GM23338 (cell line): ENCODE results near the gene UTP4. TPM values are rescaled to one million over a fixed set of nuclear protein-coding genes. Genes with fewer than 3 reads are reported as not detected.

Source experiments
- ATAC-seq: fragments of 200-7000 bp; cut with Tn5 transposase; 3 replicates; pipeline ENCODE4 v1.9.1; 2020
- DNase-seq: peaks from one replicate; pipeline ENCODE4 v3.0.0-alpha.2; 2015; ENCODE audit warnings: low spot score
- H2AFZ ChIP-seq: fragments of 200-600 bp; sonication (generic); 2 replicates; pipeline ENCODE4 v1.8.0; 2016; ENCODE audit warnings: antibody characterized with exemption, mild to moderate bottlenecking, moderate library complexity
- H3F3A ChIP-seq: fragments of 200-600 bp; sonication (generic); replicated peaks from 2 replicates; pipeline ENCODE4 v1.8.0; 2017; ENCODE audit warnings: antibody characterized with exemption, mixed run types, low read depth
- H3K27ac ChIP-seq: fragments of 200-600 bp; sonication (generic); 2 replicates; pipeline ENCODE4 v1.6.1; 2016; ENCODE audit warnings: low read depth
- H3K27me3 ChIP-seq: fragments of 200-600 bp; sonication (generic); 2 replicates; pipeline ENCODE4 v1.8.0; 2016; ENCODE audit warnings: mild to moderate bottlenecking, mixed run types, moderate library complexity; ENCODE audit not compliant: insufficient read depth
- H3K36me3 ChIP-seq: fragments of 200-600 bp; sonication (generic); 2 replicates; pipeline ENCODE4 v1.8.0; 2016; ENCODE audit warnings: mild to moderate bottlenecking; ENCODE audit not compliant: insufficient read depth
- H3K4me1 ChIP-seq: fragments of 200-600 bp; sonication (generic); 2 replicates; pipeline ENCODE4 v1.8.0; 2016; ENCODE audit warnings: mild to moderate bottlenecking, moderate library complexity; ENCODE audit not compliant: insufficient read depth
- H3K4me2 ChIP-seq: fragments of 200-600 bp; sonication (generic); 2 replicates; pipeline ENCODE4 v1.7.1; 2017; ENCODE audit warnings: mixed run types
- H3K4me3 ChIP-seq: fragments of 200-600 bp; sonication (generic); 2 replicates; pipeline ENCODE4 v1.6.1; 2016; ENCODE audit warnings: mixed run types
- H3K79me2 ChIP-seq: fragments of 200-600 bp; sonication (generic); replicated peaks from 2 replicates; pipeline ENCODE4 v1.8.0; 2017; ENCODE audit warnings: mild to moderate bottlenecking; ENCODE audit not compliant: insufficient read depth
- H3K9me2 ChIP-seq: fragments of 200-600 bp; sonication (generic); 2 replicates; pipeline ENCODE4 v1.8.0; 2017; ENCODE audit not compliant: insufficient read depth
- H4K20me1 ChIP-seq: fragments of 200-600 bp; sonication (generic); replicated peaks from 2 replicates; pipeline ENCODE4 v1.8.0; 2017; ENCODE audit warnings: mild to moderate bottlenecking; ENCODE audit not compliant: insufficient read depth
- H3K27ac Mint-ChIP-seq: 2 replicates; pipeline ENCODE4 v1.8.0; 2020; ENCODE audit warnings: inconsistent platforms, mild to moderate bottlenecking, moderate library complexity, mixed read lengths
- H3K27me3 Mint-ChIP-seq: 3 replicates; pipeline ENCODE4 v1.8.0; 2022; ENCODE audit warnings: low read depth, mild to moderate bottlenecking, moderate library complexity, mixed read lengths, inconsistent platforms; ENCODE audit not compliant: insufficient read depth, poor library complexity
- H3K36me3 Mint-ChIP-seq: 3 replicates; pipeline ENCODE4 v1.8.0; 2021; ENCODE audit warnings: low read depth, mild to moderate bottlenecking, inconsistent platforms, moderate library complexity, mixed read lengths
- H3K4me1 Mint-ChIP-seq: 3 replicates; pipeline ENCODE4 v1.8.0; 2020; ENCODE audit warnings: mild to moderate bottlenecking, inconsistent platforms, mixed read lengths
- H3K4me3 Mint-ChIP-seq: 3 replicates; pipeline ENCODE4 v1.8.0; 2021; ENCODE audit warnings: moderate library complexity, mild to moderate bottlenecking, inconsistent platforms, mixed read lengths
- H3K9me3 Mint-ChIP-seq: 3 replicates; pipeline ENCODE4 v1.8.0; 2020; ENCODE audit warnings: moderate library complexity, mild to moderate bottlenecking, inconsistent platforms, mixed read lengths
- CREB1 ChIP-seq: fragments of 250-450 bp; sonication (Bioruptor Pico); IDR thresholded peaks from 2 replicates; pipeline ENCODE4 v1.5.0; 2020; ENCODE audit warnings: low read depth, mild to moderate bottlenecking, moderate library complexity
- EZH2 ChIP-seq: fragments of 200-600 bp; sonication (generic); IDR thresholded peaks from one replicate; pipeline ENCODE4 v1.8.0; 2017; ENCODE audit warnings: antibody characterized with exemption, mild to moderate bottlenecking, low read depth; ENCODE audit not compliant: unreplicated experiment
- EZH2phosphoT487 ChIP-seq: fragments of 200-600 bp; sonication (generic); IDR thresholded peaks from one replicate; pipeline ENCODE4 v1.8.1; 2018; ENCODE audit warnings: antibody characterized with exemption; ENCODE audit not compliant: unreplicated experiment
- JUNB ChIP-seq: IDR thresholded peaks from one replicate; pipeline ENCODE4 v1.6.1; 2016; ENCODE audit warnings: antibody characterized with exemption; ENCODE audit not compliant: unreplicated experiment
- NANOG ChIP-seq: IDR thresholded peaks from 2 replicates; pipeline ENCODE4 v1.6.1; 2016; ENCODE audit warnings: antibody characterized with exemption, borderline replicate concordance
- POLR2AphosphoS5 ChIP-seq: IDR thresholded peaks from 2 replicates; pipeline ENCODE4 v1.6.1; 2016; ENCODE audit warnings: antibody characterized with exemption, low read depth
- STAT1 ChIP-seq: IDR thresholded peaks from one replicate; pipeline ENCODE4 v1.6.1; 2016; ENCODE audit warnings: antibody characterized with exemption; ENCODE audit not compliant: unreplicated experiment
- ZNF331 ChIP-seq: fragments of 250-450 bp; sonication (Bioruptor Pico); IDR thresholded peaks from 2 replicates; pipeline ENCODE4 v1.5.0; 2020; ENCODE audit warnings: low read depth, mild to moderate bottlenecking, moderate library complexity
- polyA plus RNA-seq: library from polyadenylated mRNA; unstranded; fragments of >200 nt; fragmentation: Nextera tagmentation; extraction: Ambion mirVana; gene quantifications from 2 replicates; pipeline ENCODE4 v1.2.1, GENCODE V29; 2016
- total RNA-seq: library from RNA; depleted of rRNA; stranded (reverse); fragments of >200 nt; shearing (Covaris generic); gene quantifications from 2 replicates; pipeline ENCODE4 v1.2.3, GENCODE V29; 2014
- TF ChIP-seq, protein P1 (sequence below): IDR thresholded peaks from 2 replicates; pipeline ENCODE4 v1.6.1; 2016; ENCODE audit warnings: antibody characterized with exemption
- TF ChIP-seq, protein P2 (sequence below), 2 experiments: fragments of 200-600 bp in 1 of 2; sonication (generic) in 1 of 2; conservative IDR thresholded peaks; 2 replicates each; pipeline versions ENCODE4 v1.5.1 to v1.6.1; 2016 to 2017; ENCODE audit warnings: antibody characterized with exemption in 2 of 2, low read depth in 2 of 2, mild to moderate bottlenecking in 2 of 2, moderate library complexity in 1 of 2
- TF ChIP-seq, protein P3 (sequence below): fragments of 250-450 bp; sonication (Bioruptor Pico); IDR thresholded peaks from 2 replicates; pipeline ENCODE4 v1.5.0; 2020; ENCODE audit warnings: mild to moderate bottlenecking, moderate library complexity
- TF ChIP-seq, protein P4 (sequence below): IDR thresholded peaks from one replicate; pipeline ENCODE4 v1.6.1; 2018; ENCODE audit warnings: antibody characterized with exemption; ENCODE audit not compliant: unreplicated experiment

Gene UTP4
- total and polyA plus RNA-seq, 2 experiments from 2014 or later = 63.2 to 66.6 TPM

DNA sequence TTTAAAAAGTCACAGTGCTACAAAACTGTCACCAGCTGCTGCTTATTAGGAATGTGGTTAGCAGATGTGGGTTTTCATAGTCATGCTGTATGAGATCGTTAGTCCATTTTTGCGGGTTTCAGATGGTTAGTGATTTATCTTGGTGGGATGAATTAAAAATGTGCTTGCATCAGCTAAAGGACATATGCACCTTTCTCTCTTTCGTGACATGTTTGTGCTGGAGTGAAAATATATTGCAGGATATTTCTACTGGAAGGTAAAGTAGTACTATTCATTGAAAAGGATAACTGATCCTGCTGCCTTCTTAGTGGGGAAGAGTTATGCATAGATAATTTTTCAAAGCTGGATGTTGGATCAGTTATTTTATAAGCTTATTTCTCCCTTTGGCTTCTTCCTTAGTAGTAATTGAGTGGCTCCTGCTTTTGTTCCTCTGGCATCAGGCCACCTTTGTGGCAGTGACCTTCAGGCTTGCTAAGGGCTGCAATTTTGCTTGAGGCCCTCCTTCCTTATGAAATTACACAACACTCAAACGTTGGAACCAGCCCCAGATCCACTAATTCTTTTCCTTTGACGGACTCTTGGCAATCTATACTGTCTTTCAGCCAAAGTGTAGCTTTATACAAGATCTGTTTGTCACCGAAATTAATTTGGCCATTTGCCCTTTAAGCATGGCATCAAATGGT lies 47.0 kb downstream of the UTP4 start (continued):
- TF ChIP-seq, protein P1, sequence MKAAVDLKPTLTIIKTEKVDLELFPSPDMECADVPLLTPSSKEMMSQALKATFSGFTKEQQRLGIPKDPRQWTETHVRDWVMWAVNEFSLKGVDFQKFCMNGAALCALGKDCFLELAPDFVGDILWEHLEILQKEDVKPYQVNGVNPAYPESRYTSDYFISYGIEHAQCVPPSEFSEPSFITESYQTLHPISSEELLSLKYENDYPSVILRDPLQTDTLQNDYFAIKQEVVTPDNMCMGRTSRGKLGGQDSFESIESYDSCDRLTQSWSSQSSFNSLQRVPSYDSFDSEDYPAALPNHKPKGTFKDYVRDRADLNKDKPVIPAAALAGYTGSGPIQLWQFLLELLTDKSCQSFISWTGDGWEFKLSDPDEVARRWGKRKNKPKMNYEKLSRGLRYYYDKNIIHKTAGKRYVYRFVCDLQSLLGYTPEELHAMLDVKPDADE = no peak
- TF ChIP-seq STAT1 = no peak

DNA sequence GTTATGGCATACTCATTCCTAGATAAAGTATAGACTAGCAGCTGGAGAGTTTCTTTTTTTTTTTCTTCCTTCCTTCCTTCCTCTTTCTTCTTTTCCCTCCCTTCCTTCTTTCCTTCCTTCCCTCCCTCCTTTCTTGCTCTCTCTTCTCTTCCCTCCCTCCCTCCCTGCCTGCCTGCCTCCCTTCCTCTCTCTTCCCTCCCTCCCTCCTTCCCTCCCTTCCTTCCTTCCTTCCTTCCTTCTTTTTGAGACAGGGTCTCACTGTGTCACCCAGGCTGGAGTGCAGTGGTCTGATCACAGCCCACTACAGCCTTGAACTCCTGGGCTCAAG lies 47.5 kb downstream of the UTP4 start:
- H4K20me1 ChIP-seq = no peaks in the 10 kb centered on the region
- Mint-ChIP-seq H3K4me3 (no peak overlapping the region), H3K36me3 (0 out of 3 replicates have a peak, but pooled peaks cover 2% of the 10 kb centered on the region), H3K4me1 (no peaks in the 10 kb centered on the region), H3K27ac (no peak overlapping the region), H3K27me3 (peaks cover 1% of the 10 kb centered on the region), H3K9me3 (no peaks in the 10 kb centered on the region)
- H2AFZ ChIP-seq = no peak overlapping the region
- H3K4me1 ChIP-seq = no peaks in the 10 kb centered on the region
- no peak for TF ChIP-seq POLR2AphosphoS5
- TF ChIP-seq EZH2phosphoT487 = no peak
- TF ChIP-seq, protein P2, sequence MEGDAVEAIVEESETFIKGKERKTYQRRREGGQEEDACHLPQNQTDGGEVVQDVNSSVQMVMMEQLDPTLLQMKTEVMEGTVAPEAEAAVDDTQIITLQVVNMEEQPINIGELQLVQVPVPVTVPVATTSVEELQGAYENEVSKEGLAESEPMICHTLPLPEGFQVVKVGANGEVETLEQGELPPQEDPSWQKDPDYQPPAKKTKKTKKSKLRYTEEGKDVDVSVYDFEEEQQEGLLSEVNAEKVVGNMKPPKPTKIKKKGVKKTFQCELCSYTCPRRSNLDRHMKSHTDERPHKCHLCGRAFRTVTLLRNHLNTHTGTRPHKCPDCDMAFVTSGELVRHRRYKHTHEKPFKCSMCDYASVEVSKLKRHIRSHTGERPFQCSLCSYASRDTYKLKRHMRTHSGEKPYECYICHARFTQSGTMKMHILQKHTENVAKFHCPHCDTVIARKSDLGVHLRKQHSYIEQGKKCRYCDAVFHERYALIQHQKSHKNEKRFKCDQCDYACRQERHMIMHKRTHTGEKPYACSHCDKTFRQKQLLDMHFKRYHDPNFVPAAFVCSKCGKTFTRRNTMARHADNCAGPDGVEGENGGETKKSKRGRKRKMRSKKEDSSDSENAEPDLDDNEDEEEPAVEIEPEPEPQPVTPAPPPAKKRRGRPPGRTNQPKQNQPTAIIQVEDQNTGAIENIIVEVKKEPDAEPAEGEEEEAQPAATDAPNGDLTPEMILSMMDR (conservative IDR thresholded peaks at IDR 0.05; ENCODE audit: low read depth in 2 of 2) = no peak
- TF ChIP-seq JUNB = no peak
- no peak for TF ChIP-seq EZH2
- TF ChIP-seq, protein P3, sequence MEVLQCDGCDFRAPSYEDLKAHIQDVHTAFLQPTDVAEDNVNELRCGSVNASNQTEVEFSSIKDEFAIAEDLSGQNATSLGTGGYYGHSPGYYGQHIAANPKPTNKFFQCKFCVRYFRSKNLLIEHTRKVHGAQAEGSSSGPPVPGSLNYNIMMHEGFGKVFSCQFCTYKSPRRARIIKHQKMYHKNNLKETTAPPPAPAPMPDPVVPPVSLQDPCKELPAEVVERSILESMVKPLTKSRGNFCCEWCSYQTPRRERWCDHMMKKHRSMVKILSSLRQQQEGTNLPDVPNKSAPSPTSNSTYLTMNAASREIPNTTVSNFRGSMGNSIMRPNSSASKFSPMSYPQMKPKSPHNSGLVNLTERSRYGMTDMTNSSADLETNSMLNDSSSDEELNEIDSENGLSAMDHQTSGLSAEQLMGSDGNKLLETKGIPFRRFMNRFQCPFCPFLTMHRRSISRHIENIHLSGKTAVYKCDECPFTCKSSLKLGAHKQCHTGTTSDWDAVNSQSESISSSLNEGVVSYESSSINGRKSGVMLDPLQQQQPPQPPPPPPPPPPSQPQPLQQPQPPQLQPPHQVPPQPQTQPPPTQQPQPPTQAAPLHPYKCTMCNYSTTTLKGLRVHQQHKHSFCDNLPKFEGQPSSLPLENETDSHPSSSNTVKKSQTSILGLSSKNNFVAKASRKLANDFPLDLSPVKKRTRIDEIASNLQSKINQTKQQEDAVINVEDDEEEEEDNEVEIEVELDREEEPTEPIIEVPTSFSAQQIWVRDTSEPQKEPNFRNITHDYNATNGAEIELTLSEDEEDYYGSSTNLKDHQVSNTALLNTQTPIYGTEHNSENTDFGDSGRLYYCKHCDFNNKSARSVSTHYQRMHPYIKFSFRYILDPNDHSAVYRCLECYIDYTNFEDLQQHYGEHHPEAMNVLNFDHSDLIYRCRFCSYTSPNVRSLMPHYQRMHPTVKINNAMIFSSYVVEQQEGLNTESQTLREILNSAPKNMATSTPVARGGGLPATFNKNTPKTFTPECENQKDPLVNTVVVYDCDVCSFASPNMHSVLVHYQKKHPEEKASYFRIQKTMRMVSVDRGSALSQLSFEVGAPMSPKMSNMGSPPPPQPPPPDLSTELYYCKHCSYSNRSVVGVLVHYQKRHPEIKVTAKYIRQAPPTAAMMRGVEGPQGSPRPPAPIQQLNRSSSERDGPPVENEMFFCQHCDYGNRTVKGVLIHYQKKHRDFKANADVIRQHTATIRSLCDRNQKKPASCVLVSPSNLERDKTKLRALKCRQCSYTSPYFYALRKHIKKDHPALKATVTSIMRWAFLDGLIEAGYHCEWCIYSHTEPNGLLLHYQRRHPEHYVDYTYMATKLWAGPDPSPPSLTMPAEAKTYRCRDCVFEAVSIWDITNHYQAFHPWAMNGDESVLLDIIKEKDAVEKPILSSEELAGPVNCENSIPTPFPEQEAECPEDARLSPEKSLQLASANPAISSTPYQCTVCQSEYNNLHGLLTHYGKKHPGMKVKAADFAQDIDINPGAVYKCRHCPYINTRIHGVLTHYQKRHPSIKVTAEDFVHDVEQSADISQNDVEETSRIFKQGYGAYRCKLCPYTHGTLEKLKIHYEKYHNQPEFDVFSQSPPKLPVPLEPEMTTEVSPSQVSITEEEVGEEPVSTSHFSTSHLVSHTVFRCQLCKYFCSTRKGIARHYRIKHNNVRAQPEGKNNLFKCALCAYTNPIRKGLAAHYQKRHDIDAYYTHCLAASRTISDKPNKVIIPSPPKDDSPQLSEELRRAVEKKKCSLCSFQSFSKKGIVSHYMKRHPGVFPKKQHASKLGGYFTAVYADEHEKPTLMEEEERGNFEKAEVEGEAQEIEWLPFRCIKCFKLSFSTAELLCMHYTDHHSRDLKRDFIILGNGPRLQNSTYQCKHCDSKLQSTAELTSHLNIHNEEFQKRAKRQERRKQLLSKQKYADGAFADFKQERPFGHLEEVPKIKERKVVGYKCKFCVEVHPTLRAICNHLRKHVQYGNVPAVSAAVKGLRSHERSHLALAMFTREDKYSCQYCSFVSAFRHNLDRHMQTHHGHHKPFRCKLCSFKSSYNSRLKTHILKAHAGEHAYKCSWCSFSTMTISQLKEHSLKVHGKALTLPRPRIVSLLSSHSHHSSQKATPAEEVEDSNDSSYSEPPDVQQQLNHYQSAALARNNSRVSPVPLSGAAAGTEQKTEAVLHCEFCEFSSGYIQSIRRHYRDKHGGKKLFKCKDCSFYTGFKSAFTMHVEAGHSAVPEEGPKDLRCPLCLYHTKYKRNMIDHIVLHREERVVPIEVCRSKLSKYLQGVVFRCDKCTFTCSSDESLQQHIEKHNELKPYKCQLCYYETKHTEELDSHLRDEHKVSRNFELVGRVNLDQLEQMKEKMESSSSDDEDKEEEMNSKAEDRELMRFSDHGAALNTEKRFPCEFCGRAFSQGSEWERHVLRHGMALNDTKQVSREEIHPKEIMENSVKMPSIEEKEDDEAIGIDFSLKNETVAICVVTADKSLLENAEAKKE (CRISPR knock-in tag) = no peak
- TF ChIP-seq CREB1 (CRISPR knock-in tag) = no peak
- TF ChIP-seq, protein P4, sequence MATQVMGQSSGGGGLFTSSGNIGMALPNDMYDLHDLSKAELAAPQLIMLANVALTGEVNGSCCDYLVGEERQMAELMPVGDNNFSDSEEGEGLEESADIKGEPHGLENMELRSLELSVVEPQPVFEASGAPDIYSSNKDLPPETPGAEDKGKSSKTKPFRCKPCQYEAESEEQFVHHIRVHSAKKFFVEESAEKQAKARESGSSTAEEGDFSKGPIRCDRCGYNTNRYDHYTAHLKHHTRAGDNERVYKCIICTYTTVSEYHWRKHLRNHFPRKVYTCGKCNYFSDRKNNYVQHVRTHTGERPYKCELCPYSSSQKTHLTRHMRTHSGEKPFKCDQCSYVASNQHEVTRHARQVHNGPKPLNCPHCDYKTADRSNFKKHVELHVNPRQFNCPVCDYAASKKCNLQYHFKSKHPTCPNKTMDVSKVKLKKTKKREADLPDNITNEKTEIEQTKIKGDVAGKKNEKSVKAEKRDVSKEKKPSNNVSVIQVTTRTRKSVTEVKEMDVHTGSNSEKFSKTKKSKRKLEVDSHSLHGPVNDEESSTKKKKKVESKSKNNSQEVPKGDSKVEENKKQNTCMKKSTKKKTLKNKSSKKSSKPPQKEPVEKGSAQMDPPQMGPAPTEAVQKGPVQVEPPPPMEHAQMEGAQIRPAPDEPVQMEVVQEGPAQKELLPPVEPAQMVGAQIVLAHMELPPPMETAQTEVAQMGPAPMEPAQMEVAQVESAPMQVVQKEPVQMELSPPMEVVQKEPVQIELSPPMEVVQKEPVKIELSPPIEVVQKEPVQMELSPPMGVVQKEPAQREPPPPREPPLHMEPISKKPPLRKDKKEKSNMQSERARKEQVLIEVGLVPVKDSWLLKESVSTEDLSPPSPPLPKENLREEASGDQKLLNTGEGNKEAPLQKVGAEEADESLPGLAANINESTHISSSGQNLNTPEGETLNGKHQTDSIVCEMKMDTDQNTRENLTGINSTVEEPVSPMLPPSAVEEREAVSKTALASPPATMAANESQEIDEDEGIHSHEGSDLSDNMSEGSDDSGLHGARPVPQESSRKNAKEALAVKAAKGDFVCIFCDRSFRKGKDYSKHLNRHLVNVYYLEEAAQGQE = no peak
- TF ChIP-seq NANOG = no peak
- no peak for TF ChIP-seq ZNF331 (CRISPR knock-in tag)
- no peak for ATAC-seq
- no peaks in the 10 kb centered on the region for H3K27me3 ChIP-seq
- H3K36me3 ChIP-seq = no peaks in the 10 kb centered on the region
- no peak overlapping the region for H3K4me2 ChIP-seq
- no peaks in the 10 kb centered on the region for H3K9me2 ChIP-seq
- H3K79me2 ChIP-seq = no peaks in the 10 kb centered on the region
- no peak overlapping the region for H3K4me3 ChIP-seq
- no peak for DNase-seq
- H3F3A ChIP-seq = 0 out of 2 replicates have a peak, but pooled peaks cover 5% of the 10 kb centered on the region
- H3K27ac ChIP-seq = no peak overlapping the region
